ENCODE measurements around the gene ELMO3. TPM values are rescaled to one million over a fixed set of nuclear protein-coding genes. Genes with fewer than 3 reads are reported as not detected.

The ELMO3 gene
- total and polyA plus RNA-seq, 2 of the 13 experiments (the other 11 are each of a cell fraction or from before 2014, with no cell fraction given) = 2.6 to 4.0 TPM

- no peak for TF ChIP-seq ZBED4 (CRISPR knock-in tag; IDR thresholded peaks at IDR 0.05; ENCODE audit: borderline replicate concordance)
- TF ChIP-seq ZFP36 (IDR thresholded peaks at IDR 0.05; ENCODE audit: borderline replicate concordance, low read depth, low read length, partially characterized antibody) = no peak
- TF ChIP-seq SALL1 (CRISPR knock-in tag; IDR thresholded peaks at IDR 0.05) = peak; percentile 56; the same call in 1 of the 2 replicates
- no peak for TF ChIP-seq ZNF558 (CRISPR knock-in tag; IDR thresholded peaks at IDR 0.05; ENCODE audit: borderline replicate concordance)
- TF ChIP-seq ZNF10 (CRISPR knock-in tag; IDR thresholded peaks at IDR 0.05; ENCODE audit: borderline replicate concordance, low read depth) = no peak
- TF ChIP-seq PHB2 (IDR thresholded peaks at IDR 0.05; ENCODE audit: partially characterized antibody) = no peak
- no peak for TF ChIP-seq SNAPC2 (CRISPR knock-in tag; IDR thresholded peaks at IDR 0.05)
- TF ChIP-seq ZBTB3 (CRISPR knock-in tag; IDR thresholded peaks at IDR 0.05; ENCODE audit: borderline replicate concordance, low read depth) = no peak
- 0 out of 2 replicates have a peak, but pooled peaks have one; percentile 54 for TF ChIP-seq ZNF691 (CRISPR knock-in tag; IDR thresholded peaks at IDR 0.05; ENCODE audit: borderline replicate concordance, low read depth)
- TF ChIP-seq ZNF274 (CRISPR knock-in tag; IDR thresholded peaks at IDR 0.05) = peak; percentile 74; the same call in 1 of the 2 replicates
- no peak for TF ChIP-seq HHEX (CRISPR knock-in tag; IDR thresholded peaks at IDR 0.05)
- TF ChIP-seq PRDM4 (CRISPR knock-in tag; IDR thresholded peaks at IDR 0.05; ENCODE audit: borderline replicate concordance) = no peak
- peak; percentile 53; the same call in 1 of the 2 replicates for TF ChIP-seq TARDBP (CRISPR knock-in tag; IDR thresholded peaks at IDR 0.05)
- TF ChIP-seq MAFG (CRISPR knock-in tag; IDR thresholded peaks at IDR 0.05) = no peak
- TF ChIP-seq ZSCAN21 (CRISPR knock-in tag; IDR thresholded peaks at IDR 0.05; ENCODE audit: borderline replicate concordance) = peak; percentile 82; the same call in 1 of the 2 replicates
- no peak for TF ChIP-seq ZNF503 (CRISPR knock-in tag; IDR thresholded peaks at IDR 0.05)
- TF ChIP-seq ZNF530 (CRISPR knock-in tag; IDR thresholded peaks at IDR 0.05; ENCODE audit: low read depth) = no peak
- TF ChIP-seq ZBTB1 (CRISPR knock-in tag; IDR thresholded peaks at IDR 0.05; ENCODE audit: borderline replicate concordance) = no peak
- no peak for TF ChIP-seq ZNF605 (CRISPR knock-in tag; IDR thresholded peaks at IDR 0.05)
Measured at GRCh38 chr16:67177743-67178699, 20.9 kb upstream of the ELMO3 start (continued).

Measured in HepG2 (cell line).